NB4 (cell line): ENCODE results near the gene SUDS3.

Source experiments
- DNase-seq: peaks from one replicate; pipeline ENCODE4 v3.0.0; 2010; ENCODE audit warnings: low read depth
- H3K4me3 ChIP-seq: one replicate; pipeline ENCODE4 v1.5.1; 2011; ENCODE audit warnings: mild to moderate bottlenecking, low read depth, low read length, moderate library complexity
- CTCF ChIP-seq: IDR thresholded peaks from one replicate; pipeline ENCODE4 v1.5.1; 2012; ENCODE audit warnings: low read depth, low read length
- MAX ChIP-seq: IDR thresholded peaks from 2 replicates; pipeline ENCODE4 v1.6.1; 2011; ENCODE audit warnings: low read depth, low read length
- MYC ChIP-seq: IDR thresholded peaks from 2 replicates; pipeline ENCODE4 v1.6.1; 2011; ENCODE audit warnings: low read depth, low read length
- POLR2A ChIP-seq: IDR thresholded peaks from 2 replicates; pipeline ENCODE4 v1.6.1; 2011; ENCODE audit warnings: mild to moderate bottlenecking; ENCODE audit not compliant: insufficient read length; ENCODE audit errors: extremely low read depth

Gene SUDS3

GRCh38 chr12:118332511-118332910, 43.8 kb upstream of the SUDS3 start:
- H3K4me3 ChIP-seq: peak overlapping the region; percentile 22
- peak; percentile 91 for DNase-seq
- TF ChIP-seq MYC: peak; percentile 49
- TF ChIP-seq MAX: 0 out of 2 replicates have a peak, but pooled peaks have one; percentile 35
- TF ChIP-seq POLR2A: no peak

- no peak overlapping the region for H3K4me3 ChIP-seq
- TF ChIP-seq POLR2A: no peak
- no peak for TF ChIP-seq CTCF
- TF ChIP-seq MYC: no peak
- no peak for TF ChIP-seq MAX
- no peak for DNase-seq
Measured at GRCh38 chr12:118334241-118334640, 42.1 kb upstream of the SUDS3 start.

GRCh38 chr12:118334939-118335567, 41.3 kb upstream of the SUDS3 start:
- DNase-seq: peak; percentile 86
- H3K4me3 ChIP-seq: no peak overlapping the region
- TF ChIP-seq CTCF (no peak), MAX (no peak), MYC (no peak), POLR2A (no peak)

GRCh38 chr12:118336123-118336522, 40.2 kb upstream of the SUDS3 start:
- DNase-seq: no peak
- TF ChIP-seq CTCF (no peak), MYC (no peak), POLR2A (no peak), MAX (no peak)
- no peak overlapping the region for H3K4me3 ChIP-seq

GRCh38 chr12:118337194-118337838, 39.0 kb upstream of the SUDS3 start:
- no peak overlapping the region for H3K4me3 ChIP-seq
- TF ChIP-seq POLR2A (no peak), MAX (no peak)
- DNase-seq: no peak

- no peak overlapping the region for H3K4me3 ChIP-seq
- no peak for DNase-seq
- no peak for TF ChIP-seq CTCF
- TF ChIP-seq POLR2A: no peak
- TF ChIP-seq MYC: no peak
- no peak for TF ChIP-seq MAX
Measured at GRCh38 chr12:118342090-118342489, 34.3 kb upstream of the SUDS3 start.

GRCh38 chr12:118344829-118345228, 31.5 kb upstream of the SUDS3 start:
- no peak for TF ChIP-seq MYC
- no peak for TF ChIP-seq MAX
- TF ChIP-seq POLR2A: no peak
- TF ChIP-seq CTCF: no peak
- DNase-seq: no peak
- H3K4me3 ChIP-seq: no peak overlapping the region
